Brain microvascular endothelial cell (primary cell): ENCODE results near the gene PLCG1.

Experiments used
- DNase-seq: peaks from one replicate; pipeline ENCODE4 v3.0.0-alpha.2; 2020
- H3K27ac ChIP-seq: fragments of 250-450 bp; sonication (Bioruptor Pico); 2 replicates; pipeline ENCODE4 v1.5.1; 2020; ENCODE audit warnings: mild to moderate bottlenecking, moderate library complexity
- H3K27me3 ChIP-seq: fragments of 250-450 bp; sonication (Bioruptor Pico); replicated peaks from 2 replicates; pipeline ENCODE4 v1.5.1; 2020; ENCODE audit warnings: mild to moderate bottlenecking
- H3K36me3 ChIP-seq: fragments of 250-450 bp; sonication (Bioruptor Pico); replicated peaks from 2 replicates; pipeline ENCODE4 v1.5.1; 2020; ENCODE audit warnings: mild to moderate bottlenecking
- H3K4me3 ChIP-seq: 2 replicates; pipeline ENCODE4 v1.5.1; 2011; ENCODE audit warnings: low read depth, mild to moderate bottlenecking, control low read depth, low read length, moderate library complexity
- CTCF ChIP-seq: IDR thresholded peaks from 2 replicates; pipeline ENCODE4 v1.5.1; 2011; ENCODE audit warnings: low read depth, mild to moderate bottlenecking, moderate library complexity, low read length, control low read depth, inconsistent platforms; ENCODE audit errors: missing control alignments
- in situ Hi-C: cut with HindIII; loops from 2 replicates; pipeline ENCODE4 v1.10.0; 2017; ENCODE audit warnings: low sequenced_read_pairs, low pct_ligation_motif_present

Gene PLCG1

GRCh38 chr20:41196653-41197225 is 59.4 kb downstream of the PLCG1 start:
- no peak for DNase-seq
- in situ Hi-C loops: no loop called here
- no peaks in the 10 kb centered on the region for H3K27me3 ChIP-seq
- peaks cover 3% of the 10 kb centered on the region for H3K36me3 ChIP-seq
- no peak overlapping the region for H3K27ac ChIP-seq
- TF ChIP-seq CTCF: no peak
- no peak overlapping the region for H3K4me3 ChIP-seq

GRCh38 chr20:41198443-41198842 is 61.1 kb downstream of the PLCG1 start:
- H3K4me3 ChIP-seq: no peak overlapping the region
- no peak for TF ChIP-seq CTCF
- H3K27me3 ChIP-seq: no peaks in the 10 kb centered on the region
- H3K36me3 ChIP-seq: no peaks in the 10 kb centered on the region
- DNase-seq: no peak
- in situ Hi-C loops: no loop called here
- no peak overlapping the region for H3K27ac ChIP-seq

GRCh38 chr20:41200446-41201202 is 63.3 kb downstream of the PLCG1 start:
- Histone ChIP-seq H3K4me3 (no peak overlapping the region), H3K36me3 (peaks cover 7% of the 10 kb centered on the region), H3K27me3 (no peaks in the 10 kb centered on the region), H3K27ac (no peak overlapping the region)
- DNase-seq: no peak
- no peak for TF ChIP-seq CTCF
- in situ Hi-C loops: no loop called here

- Histone ChIP-seq H3K36me3 (peaks cover 7% of the 10 kb centered on the region), H3K27ac (no peak overlapping the region), H3K27me3 (no peaks in the 10 kb centered on the region), H3K4me3 (no peak overlapping the region)
- in situ Hi-C loops: no loop called here
- TF ChIP-seq CTCF: no peak
- DNase-seq: no peak
Measured at GRCh38 chr20:41201760-41202159, 64.4 kb downstream of the PLCG1 start.

GRCh38 chr20:41202426-41202825 is 65.1 kb downstream of the PLCG1 start:
- in situ Hi-C loops: no loop called here
- DNase-seq: no peak
- Histone ChIP-seq H3K4me3 (no peak overlapping the region), H3K36me3 (peaks cover 7% of the 10 kb centered on the region), H3K27ac (no peak overlapping the region), H3K27me3 (no peaks in the 10 kb centered on the region)
- no peak for TF ChIP-seq CTCF
